Measurements from ENCODE around the gene KLHL29. TPM values are rescaled to one million over a fixed set of nuclear protein-coding genes. Genes with fewer than 3 reads are reported as not detected.

Gene KLHL29
- total and polyA plus RNA-seq, 2 donors (not counting 1 experiment from before 2014, with no cell fraction given): 1.3 to 3.4 TPM

DNA sequence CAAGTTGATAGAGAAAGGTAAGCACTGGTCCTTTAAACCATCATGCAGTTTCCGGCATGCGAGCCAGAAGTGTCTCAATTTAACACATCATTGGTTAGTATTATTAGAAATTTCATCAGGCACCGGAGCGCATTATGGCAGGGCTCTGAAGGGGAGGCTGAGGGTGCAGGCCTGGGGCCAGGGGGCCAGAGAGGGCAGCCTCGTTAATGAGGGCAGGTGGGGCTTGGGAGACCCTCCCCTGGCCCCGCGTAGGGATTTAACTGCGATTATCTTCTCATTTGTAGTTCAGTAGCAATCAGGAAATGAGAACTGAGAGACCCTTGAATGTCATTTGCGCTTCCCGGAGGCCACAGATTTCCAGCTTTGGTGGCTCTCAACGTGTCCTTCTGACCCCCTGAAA, 246.4 kb downstream of the KLHL29 start:
- Histone ChIP-seq H2AFZ (ENCODE audit: insufficient read depth, low read depth, low read length, poor library complexity, severe bottlenecking) (no peak overlapping the region), H4K20me1 (ENCODE audit: control insufficient read depth, insufficient read depth, low read length, poor library complexity, severe bottlenecking) (no peaks in the 10 kb centered on the region), H3K4me2 (replicated peaks; ENCODE audit: low read depth, low read length, poor library complexity, severe bottlenecking) (no peak overlapping the region), H3K4me3 (ENCODE audit: control extremely low read depth in 1 of 5, extremely low read depth in 1 of 5, insufficient read depth in 1 of 5, low read depth in 2 of 5, low read length in 4 of 5) (no peak overlapping the region), H3K36me3 (replicated peaks in 1 of 2; ENCODE audit: control extremely low read depth in 1 of 2, control insufficient read depth in 1 of 2, extremely low read depth in 1 of 2, insufficient read depth in 2 of 2, low read length in 1 of 2) (no peaks in the 10 kb centered on the region), H3K79me2 (ENCODE audit: control insufficient read depth, insufficient read depth, low read length) (no peaks in the 10 kb centered on the region), H3K27ac (ENCODE audit: low read length in 2 of 2) (no peak overlapping the region), H3K9me3 (ENCODE audit: control extremely low read depth in 1 of 3, control insufficient read depth in 2 of 3, insufficient read depth in 1 of 3, low read length in 2 of 3) (no peaks in the 10 kb centered on the region), H3K4me1 (ENCODE audit: control insufficient read depth in 2 of 2, insufficient read depth in 2 of 2, low read length in 2 of 2) (no peaks in the 10 kb centered on the region), H3K27me3 (replicated peaks in 1 of 4; ENCODE audit: control extremely low read depth in 1 of 4, control insufficient read depth in 3 of 4, insufficient read depth in 4 of 4, low read length in 3 of 4) (no peaks in the 10 kb centered on the region), H3K9ac (ENCODE audit: low read length) (no peak overlapping the region)
- Mint-ChIP-seq H3K27ac (no peak overlapping the region), H3K27me3 (no peaks in the 10 kb centered on the region), H3K4me1 (no peaks in the 10 kb centered on the region), H3K9me3 (ENCODE audit: insufficient read depth) (no peaks in the 10 kb centered on the region), H3K4me3 (no peak overlapping the region)
- no peak for ATAC-seq (ENCODE audit: low read depth)
- CTCF ChIA-PET: no interaction called here
- intact Hi-C loops (cut with micrococcal nuclease): no loop called here
- POLR2A ChIA-PET: no interaction called here
- no peak for DNase-seq
- TF ChIP-seq, protein P1, sequence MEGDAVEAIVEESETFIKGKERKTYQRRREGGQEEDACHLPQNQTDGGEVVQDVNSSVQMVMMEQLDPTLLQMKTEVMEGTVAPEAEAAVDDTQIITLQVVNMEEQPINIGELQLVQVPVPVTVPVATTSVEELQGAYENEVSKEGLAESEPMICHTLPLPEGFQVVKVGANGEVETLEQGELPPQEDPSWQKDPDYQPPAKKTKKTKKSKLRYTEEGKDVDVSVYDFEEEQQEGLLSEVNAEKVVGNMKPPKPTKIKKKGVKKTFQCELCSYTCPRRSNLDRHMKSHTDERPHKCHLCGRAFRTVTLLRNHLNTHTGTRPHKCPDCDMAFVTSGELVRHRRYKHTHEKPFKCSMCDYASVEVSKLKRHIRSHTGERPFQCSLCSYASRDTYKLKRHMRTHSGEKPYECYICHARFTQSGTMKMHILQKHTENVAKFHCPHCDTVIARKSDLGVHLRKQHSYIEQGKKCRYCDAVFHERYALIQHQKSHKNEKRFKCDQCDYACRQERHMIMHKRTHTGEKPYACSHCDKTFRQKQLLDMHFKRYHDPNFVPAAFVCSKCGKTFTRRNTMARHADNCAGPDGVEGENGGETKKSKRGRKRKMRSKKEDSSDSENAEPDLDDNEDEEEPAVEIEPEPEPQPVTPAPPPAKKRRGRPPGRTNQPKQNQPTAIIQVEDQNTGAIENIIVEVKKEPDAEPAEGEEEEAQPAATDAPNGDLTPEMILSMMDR (IDR thresholded peaks at IDR 0.05): no peak
- TF ChIP-seq EZH2 (IDR thresholded peaks at IDR 0.05; ENCODE audit: borderline replicate concordance, insufficient read depth, low read depth, low read length, poor library complexity, severe bottlenecking): no peak
- 96% methylated on average over 9 of the region's 11 CpGs for WGBS (ENCODE audit: insufficient coverage)

DNA sequence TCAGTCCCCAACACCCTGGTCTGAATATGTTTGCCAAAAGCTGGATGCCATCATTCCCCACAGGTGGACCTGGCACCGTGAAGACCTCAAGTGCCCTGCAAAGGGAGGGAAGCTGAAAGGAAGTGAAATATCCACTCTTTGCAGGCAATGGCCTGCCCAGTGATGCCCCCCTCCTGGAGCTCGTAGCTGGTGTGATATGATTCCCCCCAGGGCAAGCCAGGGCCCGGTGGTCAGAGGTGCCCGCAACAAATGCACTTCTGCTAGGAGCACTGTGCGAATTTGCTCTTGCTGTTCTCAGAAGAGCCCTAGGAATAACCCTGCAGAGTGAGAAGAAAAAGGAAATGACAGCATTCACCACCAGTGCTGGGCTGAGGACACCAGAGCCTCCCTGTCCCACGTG, 247.4 kb downstream of the KLHL29 start:
- no peak overlapping the region for H3K27ac ChIP-seq (ENCODE audit: low read length in 2 of 2)
- H3K9me3 ChIP-seq (ENCODE audit: control extremely low read depth in 1 of 3, control insufficient read depth in 2 of 3, insufficient read depth in 1 of 3, low read length in 2 of 3): no peaks in the 10 kb centered on the region
- H3K4me1 ChIP-seq (ENCODE audit: control insufficient read depth in 2 of 2, insufficient read depth in 2 of 2, low read length in 2 of 2): no peaks in the 10 kb centered on the region
- no peak overlapping the region for H3K9ac ChIP-seq (ENCODE audit: low read length)
- ChIA-PET CTCF (no interaction called here), POLR2A (no interaction called here)
- no peak overlapping the region for H3K4me3 Mint-ChIP-seq
- no peak for DNase-seq
- no peaks in the 10 kb centered on the region for H3K27me3 Mint-ChIP-seq
- ATAC-seq (ENCODE audit: low read depth): no peak
- H3K4me3 ChIP-seq (ENCODE audit: control extremely low read depth in 1 of 5, extremely low read depth in 1 of 5, insufficient read depth in 1 of 5, low read depth in 2 of 5, low read length in 4 of 5): no peak overlapping the region
- no peaks in the 10 kb centered on the region for H3K4me1 Mint-ChIP-seq
- WGBS (ENCODE audit: insufficient coverage): 64% methylated on average over 5 of the region's 6 CpGs
- no peak overlapping the region for H2AFZ ChIP-seq (ENCODE audit: insufficient read depth, low read depth, low read length, poor library complexity, severe bottlenecking)
- no peak overlapping the region for H3K27ac Mint-ChIP-seq
- no peaks in the 10 kb centered on the region for H3K9me3 Mint-ChIP-seq (ENCODE audit: insufficient read depth)
- intact Hi-C loops (cut with micrococcal nuclease): no loop called here
- no peaks in the 10 kb centered on the region for H4K20me1 ChIP-seq (ENCODE audit: control insufficient read depth, insufficient read depth, low read length, poor library complexity, severe bottlenecking)
- H3K36me3 ChIP-seq (replicated peaks in 1 of 2; ENCODE audit: control extremely low read depth in 1 of 2, control insufficient read depth in 1 of 2, extremely low read depth in 1 of 2, insufficient read depth in 2 of 2, low read length in 1 of 2): no peaks in the 10 kb centered on the region
- TF ChIP-seq, protein P1 (IDR thresholded peaks at IDR 0.05): no peak
- no peak for TF ChIP-seq EZH2 (IDR thresholded peaks at IDR 0.05; ENCODE audit: borderline replicate concordance, insufficient read depth, low read depth, low read length, poor library complexity, severe bottlenecking)
- H3K79me2 ChIP-seq (ENCODE audit: control insufficient read depth, insufficient read depth, low read length): no peaks in the 10 kb centered on the region
- no peak overlapping the region for H3K4me2 ChIP-seq (replicated peaks; ENCODE audit: low read depth, low read length, poor library complexity, severe bottlenecking)
- no peaks in the 10 kb centered on the region for H3K27me3 ChIP-seq (replicated peaks in 1 of 4; ENCODE audit: control extremely low read depth in 1 of 4, control insufficient read depth in 3 of 4, insufficient read depth in 4 of 4, low read length in 3 of 4)

All from B cell (primary cell).